DOHH2 (cell line): Measurements from ENCODE around the gene CAMSAP1.

Experiments used
- EZH2phosphoT487 ChIP-seq: fragments of 200-600 bp; sonication (generic); IDR thresholded peaks from 2 replicates; pipeline ENCODE4 v1.6.1; 2017; ENCODE audit warnings: borderline replicate concordance, mild to moderate bottlenecking, antibody characterized with exemption, low read length, moderate library complexity, mixed read lengths
- TF ChIP-seq, protein P1 (sequence below): fragments of 200-600 bp; sonication (generic); IDR thresholded peaks from one replicate; pipeline ENCODE4 v1.5.1; 2014; ENCODE audit warnings: antibody characterized with exemption, mild to moderate bottlenecking, low read depth, low read length; ENCODE audit not compliant: poor library complexity, severe bottlenecking

DNA sequence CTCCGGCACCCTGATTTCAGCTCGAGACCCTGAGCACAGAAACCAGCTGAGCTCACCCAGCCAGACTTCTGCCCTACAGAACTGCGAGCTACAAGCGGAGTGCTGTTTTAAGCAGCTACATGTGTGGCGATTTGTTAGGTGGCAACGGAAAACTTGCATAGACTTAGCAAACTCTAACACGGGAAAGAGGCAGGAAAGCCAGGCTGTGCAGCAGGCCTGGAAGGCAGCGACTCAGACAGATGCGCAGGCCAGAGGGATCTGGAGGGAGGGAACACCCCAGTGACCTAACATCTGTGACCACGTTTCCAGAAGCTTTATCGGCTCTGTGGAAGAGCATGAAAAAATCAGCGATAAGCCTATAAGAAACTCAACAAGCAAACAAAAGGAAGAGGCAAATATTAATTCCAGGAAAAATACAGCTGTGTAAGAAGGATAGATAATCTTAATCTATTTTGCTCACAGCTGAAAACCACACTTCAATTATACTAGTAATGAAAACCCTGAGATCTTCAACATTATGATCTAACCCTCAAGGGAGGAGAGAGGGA, 42.9 kb upstream of the CAMSAP1 start:
- TF ChIP-seq, protein P1, sequence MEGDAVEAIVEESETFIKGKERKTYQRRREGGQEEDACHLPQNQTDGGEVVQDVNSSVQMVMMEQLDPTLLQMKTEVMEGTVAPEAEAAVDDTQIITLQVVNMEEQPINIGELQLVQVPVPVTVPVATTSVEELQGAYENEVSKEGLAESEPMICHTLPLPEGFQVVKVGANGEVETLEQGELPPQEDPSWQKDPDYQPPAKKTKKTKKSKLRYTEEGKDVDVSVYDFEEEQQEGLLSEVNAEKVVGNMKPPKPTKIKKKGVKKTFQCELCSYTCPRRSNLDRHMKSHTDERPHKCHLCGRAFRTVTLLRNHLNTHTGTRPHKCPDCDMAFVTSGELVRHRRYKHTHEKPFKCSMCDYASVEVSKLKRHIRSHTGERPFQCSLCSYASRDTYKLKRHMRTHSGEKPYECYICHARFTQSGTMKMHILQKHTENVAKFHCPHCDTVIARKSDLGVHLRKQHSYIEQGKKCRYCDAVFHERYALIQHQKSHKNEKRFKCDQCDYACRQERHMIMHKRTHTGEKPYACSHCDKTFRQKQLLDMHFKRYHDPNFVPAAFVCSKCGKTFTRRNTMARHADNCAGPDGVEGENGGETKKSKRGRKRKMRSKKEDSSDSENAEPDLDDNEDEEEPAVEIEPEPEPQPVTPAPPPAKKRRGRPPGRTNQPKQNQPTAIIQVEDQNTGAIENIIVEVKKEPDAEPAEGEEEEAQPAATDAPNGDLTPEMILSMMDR = no peak
- no peak for TF ChIP-seq EZH2phosphoT487
